SK-N-SH treated with all-trans-retinoic acid at 6 μM for 48 hours (cell line): Measurements from ENCODE around the gene ADAMTS15.

Experiments
- CSDC2 ChIP-seq: fragments of 250-450 bp; sonication (Bioruptor Pico); IDR thresholded peaks from 2 replicates; pipeline ENCODE4 v1.5.0; 2020; ENCODE audit warnings: mild to moderate bottlenecking, moderate library complexity
- OSR1 ChIP-seq: fragments of 250-450 bp; sonication (Bioruptor Pico); IDR thresholded peaks from 2 replicates; pipeline ENCODE4 v1.8.0; 2022; ENCODE audit warnings: moderate library complexity, mild to moderate bottlenecking, inconsistent platforms
- POU6F1 ChIP-seq: fragments of 250-450 bp; sonication (Bioruptor Pico); IDR thresholded peaks from 2 replicates; pipeline ENCODE4 v1.8.0; 2021; ENCODE audit warnings: low read depth, mild to moderate bottlenecking, moderate library complexity, borderline replicate concordance
- TOX ChIP-seq: fragments of 250-450 bp; sonication (Bioruptor Pico); IDR thresholded peaks from 2 replicates; pipeline ENCODE4 v1.8.0; 2021; ENCODE audit warnings: mild to moderate bottlenecking, moderate library complexity, borderline replicate concordance
- ZFP30 ChIP-seq: fragments of 450-650 bp; formaldehyde crosslinking; IDR thresholded peaks from 2 replicates; pipeline ENCODE4 v1.5.0; 2022; ENCODE audit warnings: mild to moderate bottlenecking, moderate library complexity
- TF ChIP-seq, protein P1 (sequence below): fragments of 250-450 bp; sonication (Bioruptor Pico); IDR thresholded peaks from 2 replicates; pipeline ENCODE4 v1.8.0; 2020; ENCODE audit warnings: mild to moderate bottlenecking, moderate library complexity, borderline replicate concordance
- TF ChIP-seq, protein P2 (sequence below): fragments of 250-450 bp; sonication (Bioruptor Pico); IDR thresholded peaks from 2 replicates; pipeline ENCODE4 v1.5.0; 2020; ENCODE audit warnings: mild to moderate bottlenecking, moderate library complexity
- TF ChIP-seq, protein P3 (sequence below): fragments of 250-450 bp; sonication (Bioruptor Pico); IDR thresholded peaks from 2 replicates; pipeline ENCODE4 v1.5.1; 2020; ENCODE audit warnings: low read depth, mild to moderate bottlenecking, moderate library complexity

GRCh38 chr11:130449310-130449990 lies 1.0 kb downstream of the ADAMTS15 start:
- TF ChIP-seq POU6F1 (CRISPR knock-in tag), result no peak
- TF ChIP-seq OSR1 (CRISPR knock-in tag), result no peak
- TF ChIP-seq, protein P1, sequence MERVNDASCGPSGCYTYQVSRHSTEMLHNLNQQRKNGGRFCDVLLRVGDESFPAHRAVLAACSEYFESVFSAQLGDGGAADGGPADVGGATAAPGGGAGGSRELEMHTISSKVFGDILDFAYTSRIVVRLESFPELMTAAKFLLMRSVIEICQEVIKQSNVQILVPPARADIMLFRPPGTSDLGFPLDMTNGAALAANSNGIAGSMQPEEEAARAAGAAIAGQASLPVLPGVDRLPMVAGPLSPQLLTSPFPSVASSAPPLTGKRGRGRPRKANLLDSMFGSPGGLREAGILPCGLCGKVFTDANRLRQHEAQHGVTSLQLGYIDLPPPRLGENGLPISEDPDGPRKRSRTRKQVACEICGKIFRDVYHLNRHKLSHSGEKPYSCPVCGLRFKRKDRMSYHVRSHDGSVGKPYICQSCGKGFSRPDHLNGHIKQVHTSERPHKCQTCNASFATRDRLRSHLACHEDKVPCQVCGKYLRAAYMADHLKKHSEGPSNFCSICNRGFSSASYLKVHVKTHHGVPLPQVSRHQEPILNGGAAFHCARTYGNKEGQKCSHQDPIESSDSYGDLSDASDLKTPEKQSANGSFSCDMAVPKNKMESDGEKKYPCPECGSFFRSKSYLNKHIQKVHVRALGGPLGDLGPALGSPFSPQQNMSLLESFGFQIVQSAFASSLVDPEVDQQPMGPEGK (CRISPR knock-in tag), result no peak
- no peak for TF ChIP-seq ZFP30 (CRISPR knock-in tag)
- TF ChIP-seq CSDC2 (CRISPR knock-in tag), result no peak
- TF ChIP-seq, protein P2, sequence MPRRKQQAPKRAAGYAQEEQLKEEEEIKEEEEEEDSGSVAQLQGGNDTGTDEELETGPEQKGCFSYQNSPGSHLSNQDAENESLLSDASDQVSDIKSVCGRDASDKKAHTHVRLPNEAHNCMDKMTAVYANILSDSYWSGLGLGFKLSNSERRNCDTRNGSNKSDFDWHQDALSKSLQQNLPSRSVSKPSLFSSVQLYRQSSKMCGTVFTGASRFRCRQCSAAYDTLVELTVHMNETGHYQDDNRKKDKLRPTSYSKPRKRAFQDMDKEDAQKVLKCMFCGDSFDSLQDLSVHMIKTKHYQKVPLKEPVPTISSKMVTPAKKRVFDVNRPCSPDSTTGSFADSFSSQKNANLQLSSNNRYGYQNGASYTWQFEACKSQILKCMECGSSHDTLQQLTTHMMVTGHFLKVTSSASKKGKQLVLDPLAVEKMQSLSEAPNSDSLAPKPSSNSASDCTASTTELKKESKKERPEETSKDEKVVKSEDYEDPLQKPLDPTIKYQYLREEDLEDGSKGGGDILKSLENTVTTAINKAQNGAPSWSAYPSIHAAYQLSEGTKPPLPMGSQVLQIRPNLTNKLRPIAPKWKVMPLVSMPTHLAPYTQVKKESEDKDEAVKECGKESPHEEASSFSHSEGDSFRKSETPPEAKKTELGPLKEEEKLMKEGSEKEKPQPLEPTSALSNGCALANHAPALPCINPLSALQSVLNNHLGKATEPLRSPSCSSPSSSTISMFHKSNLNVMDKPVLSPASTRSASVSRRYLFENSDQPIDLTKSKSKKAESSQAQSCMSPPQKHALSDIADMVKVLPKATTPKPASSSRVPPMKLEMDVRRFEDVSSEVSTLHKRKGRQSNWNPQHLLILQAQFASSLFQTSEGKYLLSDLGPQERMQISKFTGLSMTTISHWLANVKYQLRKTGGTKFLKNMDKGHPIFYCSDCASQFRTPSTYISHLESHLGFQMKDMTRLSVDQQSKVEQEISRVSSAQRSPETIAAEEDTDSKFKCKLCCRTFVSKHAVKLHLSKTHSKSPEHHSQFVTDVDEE, result no peak
- TF ChIP-seq, protein P3, sequence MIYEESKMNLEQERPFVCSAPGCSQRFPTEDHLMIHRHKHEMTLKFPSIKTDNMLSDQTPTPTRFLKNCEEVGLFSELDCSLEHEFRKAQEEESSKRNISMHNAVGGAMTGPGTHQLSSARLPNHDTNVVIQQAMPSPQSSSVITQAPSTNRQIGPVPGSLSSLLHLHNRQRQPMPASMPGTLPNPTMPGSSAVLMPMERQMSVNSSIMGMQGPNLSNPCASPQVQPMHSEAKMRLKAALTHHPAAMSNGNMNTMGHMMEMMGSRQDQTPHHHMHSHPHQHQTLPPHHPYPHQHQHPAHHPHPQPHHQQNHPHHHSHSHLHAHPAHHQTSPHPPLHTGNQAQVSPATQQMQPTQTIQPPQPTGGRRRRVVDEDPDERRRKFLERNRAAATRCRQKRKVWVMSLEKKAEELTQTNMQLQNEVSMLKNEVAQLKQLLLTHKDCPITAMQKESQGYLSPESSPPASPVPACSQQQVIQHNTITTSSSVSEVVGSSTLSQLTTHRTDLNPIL, result no peak
- TF ChIP-seq TOX (CRISPR knock-in tag), result no peak
